Psoas muscle (tissue), 8 donors: ENCODE results near the gene SLC24A3. TPM values are rescaled to one million over a fixed set of nuclear protein-coding genes. Genes with fewer than 3 reads are reported as not detected.

Source experiments
- ATAC-seq, 4 donors: fragments of 200-7000 bp; cut with Tn5 transposase; one replicate each; pipeline ENCODE4 v1.9.1; 2020; ENCODE audit warnings: moderate library complexity in 3 of 4, mild to moderate bottlenecking in 2 of 4
- DNase-seq, 2 donors: peaks; one replicate each; pipeline ENCODE4 v3.0.0-alpha.2; 2020
- H3K27ac ChIP-seq: fragments of 200-600 bp; one replicate; pipeline ENCODE4 v1.8.0; 2022
- H3K27me3 ChIP-seq, 3 donors: fragments of 200-600 bp in 1 of 3; one replicate each; pipeline versions ENCODE4 v1.6.1 to v1.8.0; 2013 to 2022; ENCODE audit warnings: low read length in 2 of 3, mild to moderate bottlenecking in 2 of 3, moderate library complexity in 1 of 3; ENCODE audit not compliant: insufficient read depth in 3 of 3
- H3K36me3 ChIP-seq, 2 donors: fragments of 200-600 bp in 1 of 2; one replicate each; pipeline versions ENCODE4 v1.6.1 to v1.8.0; 2013 to 2022; ENCODE audit warnings: low read depth in 1 of 2, mild to moderate bottlenecking in 1 of 2, moderate library complexity in 1 of 2; ENCODE audit not compliant: insufficient read depth in 1 of 2
- H3K4me1 ChIP-seq: fragments of 200-600 bp; one replicate; pipeline ENCODE4 v1.8.0; 2022
- H3K4me3 ChIP-seq: fragments of 200-600 bp; one replicate; pipeline ENCODE4 v1.8.0; 2022; ENCODE audit warnings: mild to moderate bottlenecking
- H3K9me3 ChIP-seq: fragments of 200-600 bp; one replicate; pipeline ENCODE4 v1.8.0; 2022
- whole genome bisulfite sequencing, 3 donors: extraction: QIAGEN DNeasy Blood & Tissue Kit; methylation state at CpG; one replicate each; pipeline versions ENCODE4 v1.1.6 to v1.1.7; 2013; 5-methylcytosine and 5-hydroxymethylcytosine counted together
- intact Hi-C, 2 donors: fragments of 100-400 bp; cut with DNase I; formaldehyde crosslinking; loops; one replicate each; pipeline versions ENCODE4 v1.11.0 to v1.14.2; 2022
- polyA plus RNA-seq, 3 donors: library from polyadenylated mRNA; stranded (reverse); fragments of 200-250 nt; gene quantifications; one replicate each; pipeline ENCODE4 v1.2.3, GENCODE V29; 2013
- total RNA-seq, 4 donors: library from RNA; stranded (reverse); fragmentation: NEBNext Ultra II Directional in 2 of 4; extraction: Animal tissue kit (Norgen Biotek cat#: 25700) in 2 of 4; gene quantifications; one replicate each; pipeline versions ENCODE4 v1.2.1 to v1.2.4, GENCODE V29; 2021 to 2023
- TF ChIP-seq, protein P1 (sequence below): fragments of 200-600 bp; IDR thresholded peaks from one replicate; pipeline ENCODE4 v1.8.0; 2022; ENCODE audit warnings: antibody characterized with exemption
- donor health status: healthy with polysubstance abuse.
- donor health status: DM: no; HTN: no; CAD: no; lungs with moderate emphysema.
- donor health status: Bipolar disorder and iron deficiency.
- donor health status: healthy.
- donor health status: DM: yes; HTN: yes; CAD: no.
- donor health status: DM: no; HTN: no; CAD: no.
- donor health status: DM: no; HTN: no; CAD: no.
- donor health status: DM: yes; HTN: yes; CAD: no.

The SLC24A3 gene
- total and polyA plus RNA-seq, 7 donors, result 3.0 to 24.4 (median 8.2) TPM

DNA sequence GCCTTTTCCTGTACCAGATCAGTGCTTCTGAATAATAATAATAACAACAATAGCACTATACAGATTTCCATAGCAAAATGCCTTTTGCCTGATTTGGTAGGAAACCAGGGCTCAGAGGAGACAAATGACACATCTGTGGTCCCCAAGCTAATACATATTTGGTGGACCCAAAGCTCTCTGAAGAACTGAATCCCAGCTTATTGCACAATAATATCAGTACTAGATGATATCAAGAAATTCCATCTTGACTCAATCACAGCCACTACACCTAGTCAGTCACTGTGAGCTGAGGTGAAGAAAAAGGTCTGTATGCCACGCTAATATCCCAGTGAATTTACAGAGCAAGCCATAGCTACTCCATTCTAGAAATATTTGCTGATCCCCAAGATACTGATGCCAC lies 275.0 kb downstream of the SLC24A3 start:
- peaks cover 18% of the 10 kb centered on the region for H3K4me1 ChIP-seq
- DNase-seq (no peak), ATAC-seq (no peak)
- no peaks in the 10 kb centered on the region for H3K36me3 ChIP-seq
- TF ChIP-seq, protein P1, sequence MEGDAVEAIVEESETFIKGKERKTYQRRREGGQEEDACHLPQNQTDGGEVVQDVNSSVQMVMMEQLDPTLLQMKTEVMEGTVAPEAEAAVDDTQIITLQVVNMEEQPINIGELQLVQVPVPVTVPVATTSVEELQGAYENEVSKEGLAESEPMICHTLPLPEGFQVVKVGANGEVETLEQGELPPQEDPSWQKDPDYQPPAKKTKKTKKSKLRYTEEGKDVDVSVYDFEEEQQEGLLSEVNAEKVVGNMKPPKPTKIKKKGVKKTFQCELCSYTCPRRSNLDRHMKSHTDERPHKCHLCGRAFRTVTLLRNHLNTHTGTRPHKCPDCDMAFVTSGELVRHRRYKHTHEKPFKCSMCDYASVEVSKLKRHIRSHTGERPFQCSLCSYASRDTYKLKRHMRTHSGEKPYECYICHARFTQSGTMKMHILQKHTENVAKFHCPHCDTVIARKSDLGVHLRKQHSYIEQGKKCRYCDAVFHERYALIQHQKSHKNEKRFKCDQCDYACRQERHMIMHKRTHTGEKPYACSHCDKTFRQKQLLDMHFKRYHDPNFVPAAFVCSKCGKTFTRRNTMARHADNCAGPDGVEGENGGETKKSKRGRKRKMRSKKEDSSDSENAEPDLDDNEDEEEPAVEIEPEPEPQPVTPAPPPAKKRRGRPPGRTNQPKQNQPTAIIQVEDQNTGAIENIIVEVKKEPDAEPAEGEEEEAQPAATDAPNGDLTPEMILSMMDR, result no peak
- H3K4me3 ChIP-seq, result no peak overlapping the region
- no peaks in the 10 kb centered on the region for H3K9me3 ChIP-seq
- WGBS, 3 donors, result 94 to 99% (median 97%) methylated on average over 1 of the region's 1 CpG
- H3K27me3 ChIP-seq, result no peaks in the 10 kb centered on the region
- intact Hi-C loops, result loop anchor here in 1 of 2 donors (5.0 kb wide), 1 partner anchor 275 kb away; the partner anchor contains the start of gene SLC24A3
- no peak overlapping the region for H3K27ac ChIP-seq

DNA sequence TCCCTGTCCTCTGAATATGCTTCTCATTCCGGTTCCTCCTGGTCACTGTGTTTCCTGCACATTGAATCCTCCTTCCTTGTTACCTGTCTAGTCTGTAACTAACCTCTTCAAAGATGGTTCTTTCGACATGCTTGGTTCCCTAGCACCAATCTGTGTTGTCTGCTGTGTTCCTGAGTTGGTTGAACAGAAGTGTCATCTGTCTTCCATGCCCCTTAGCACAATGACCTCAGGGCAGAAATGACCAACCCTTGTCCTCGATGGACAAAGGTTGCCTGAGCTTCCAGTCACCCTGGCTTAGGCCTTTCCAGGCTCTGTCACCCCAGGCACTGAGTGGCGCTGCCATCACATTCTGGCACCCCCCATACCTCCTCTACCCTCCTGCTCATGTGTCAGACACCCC lies 278.8 kb downstream of the SLC24A3 start:
- intact Hi-C loops, result no loop called here
- no peaks in the 10 kb centered on the region for H3K27me3 ChIP-seq
- H3K9me3 ChIP-seq, result no peaks in the 10 kb centered on the region
- TF ChIP-seq, protein P1, result no peak
- 82 to 91% (median 86%) methylated on average over 4 of the region's 4 CpGs for WGBS, 3 donors
- H3K4me3 ChIP-seq, result no peak overlapping the region
- no peak for DNase-seq
- no peak for ATAC-seq
- no peak overlapping the region for H3K27ac ChIP-seq
- no peaks in the 10 kb centered on the region for H3K36me3 ChIP-seq
- peaks cover 31% of the 10 kb centered on the region for H3K4me1 ChIP-seq

GRCh38 chr20:19492116-19492515 lies 279.7 kb downstream of the SLC24A3 start:
- Histone ChIP-seq H3K4me1 (peaks cover 35% of the 10 kb centered on the region), H3K27me3 (no peaks in the 10 kb centered on the region), H3K9me3 (no peaks in the 10 kb centered on the region), H3K4me3 (no peak overlapping the region), H3K27ac (no peak overlapping the region), H3K36me3 (no peaks in the 10 kb centered on the region)
- TF ChIP-seq, protein P1, result no peak
- 73 to 88% (median 87%) methylated on average over 3 of the region's 3 CpGs for WGBS, 3 donors
- intact Hi-C loops, result no loop called here
- no peak for ATAC-seq
- DNase-seq, result no peak

GRCh38 chr20:19492687-19493336 lies 280.4 kb downstream of the SLC24A3 start:
- Histone ChIP-seq H3K27ac (no peak overlapping the region), H3K9me3 (no peaks in the 10 kb centered on the region), H3K27me3 (no peaks in the 10 kb centered on the region), H3K4me3 (no peak overlapping the region), H3K4me1 (peaks cover 41% of the 10 kb centered on the region), H3K36me3 (no peaks in the 10 kb centered on the region)
- TF ChIP-seq, protein P1, result no peak
- ATAC-seq (no peak), DNase-seq (no peak)
- 52 to 79% (median 62%) methylated on average over 6 of the region's 6 CpGs for WGBS, 3 donors
- intact Hi-C loops, result no loop called here
